Activated B cell treated with CpG ODN at 0.5 μM for 24 hours (primary cell): Measurements from ENCODE around the gene ANXA10. TPM values are rescaled to one million over a fixed set of nuclear protein-coding genes. Genes with fewer than 3 reads are reported as not detected.

Source experiments
- ATAC-seq: fragments of 200-7000 bp; cut with Tn5 transposase; one replicate; pipeline ENCODE4 v1.10.0; 2021; ENCODE audit warnings: low read depth, mild to moderate bottlenecking, moderate library complexity
- CTCF ChIA-PET: fragments of 350-600 bp; sonication (Branson Sonifier 250); formaldehyde crosslinking; loops from one replicate; lab custom pipeline; 2021; ENCODE audit warnings: antibody characterized with exemption; lab: Charles Lee
- POLR2A ChIA-PET: fragments of 350-600 bp; sonication (Branson Sonifier 250); formaldehyde crosslinking; loops from one replicate; lab custom pipeline; 2021; ENCODE audit warnings: antibody characterized with exemption; lab: Charles Lee
- DNase-seq: peaks from one replicate; pipeline ENCODE4 v3.0.0; 2022
- H3K27ac Mint-ChIP-seq: one replicate; pipeline ENCODE4 v1.8.0; 2020; ENCODE audit warnings: mixed read lengths
- H3K27me3 Mint-ChIP-seq: one replicate; pipeline ENCODE4 v1.8.0; 2021; ENCODE audit warnings: mixed read lengths
- H3K36me3 Mint-ChIP-seq: one replicate; pipeline ENCODE4 v1.8.0; 2021; ENCODE audit warnings: low read depth, mixed read lengths
- H3K4me1 Mint-ChIP-seq: one replicate; pipeline ENCODE4 v1.8.0; 2021; ENCODE audit warnings: mixed read lengths
- H3K4me3 Mint-ChIP-seq: one replicate; pipeline ENCODE4 v1.8.0; 2020; ENCODE audit warnings: mild to moderate bottlenecking, mixed read lengths
- H3K9me3 Mint-ChIP-seq: one replicate; pipeline ENCODE4 v1.8.0; 2020; ENCODE audit warnings: mixed read lengths
- intact Hi-C: fragments of 100-400 bp; cut with micrococcal nuclease; formaldehyde crosslinking; loops from one replicate; pipeline ENCODE4 v1.15.1; 2024
- total RNA-seq: library from RNA; stranded (reverse); gene quantifications from 2 replicates; pipeline ENCODE4 v1.2.3, GENCODE V29; 2022
- TF ChIP-seq, protein P1 (sequence below): fragments of 200-600 bp; IDR thresholded peaks from one replicate; pipeline ENCODE4 v1.8.0; 2022; ENCODE audit warnings: antibody characterized with exemption, mild to moderate bottlenecking

The ANXA10 gene
- total RNA-seq, 1 donor from 2014 or later, result not detected

DNA sequence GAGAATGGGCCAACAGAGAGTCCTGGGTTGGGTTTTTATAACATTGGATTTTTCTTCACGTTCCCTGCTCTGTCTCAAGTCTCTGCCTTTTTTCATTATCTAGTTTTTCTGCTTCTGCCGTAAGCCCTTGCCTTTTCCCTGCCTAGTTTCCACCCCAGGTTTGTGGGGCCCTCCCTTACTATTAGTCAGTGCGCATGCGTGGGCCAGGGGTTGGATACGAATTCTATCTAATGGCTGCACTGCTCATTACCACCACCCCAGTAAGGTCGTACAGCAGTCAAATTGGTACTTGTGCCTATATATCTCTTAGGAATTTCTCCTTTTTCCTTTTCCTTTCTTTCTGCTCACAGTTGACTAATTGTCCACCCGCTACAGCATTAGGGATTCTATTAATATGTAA is 49.4 kb downstream of the ANXA10 start:
- POLR2A ChIA-PET, result no interaction called here
- CTCF ChIA-PET, result no interaction called here

DNA sequence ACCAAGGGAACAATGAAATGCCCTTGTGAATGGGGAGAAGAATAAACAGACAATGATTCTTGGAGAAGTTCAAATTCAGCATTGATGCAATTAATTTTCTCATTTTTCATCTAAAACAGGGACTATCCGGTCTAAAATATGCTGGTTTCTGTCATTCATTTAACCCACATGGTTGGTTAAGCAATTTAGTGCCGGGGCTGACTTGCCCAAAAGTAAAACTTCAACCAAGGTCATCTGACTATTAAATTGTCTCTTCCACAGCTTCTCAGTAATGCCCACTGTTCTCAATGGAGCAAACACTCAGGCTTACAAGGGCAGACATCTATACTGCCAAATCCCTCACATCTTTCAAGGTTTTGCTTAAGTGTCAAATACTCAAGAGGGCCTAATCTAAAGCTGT is 51.3 kb downstream of the ANXA10 start:
- H3K36me3 Mint-ChIP-seq, result no peaks in the 10 kb centered on the region
- no peak for ATAC-seq
- H3K27me3 Mint-ChIP-seq, result peaks cover 3% of the 10 kb centered on the region
- no peak for DNase-seq
- H3K27ac Mint-ChIP-seq, result no peak overlapping the region
- H3K4me1 Mint-ChIP-seq, result no peaks in the 10 kb centered on the region
- POLR2A ChIA-PET, result no interaction called here
- H3K4me3 Mint-ChIP-seq, result no peak overlapping the region
- TF ChIP-seq, protein P1, sequence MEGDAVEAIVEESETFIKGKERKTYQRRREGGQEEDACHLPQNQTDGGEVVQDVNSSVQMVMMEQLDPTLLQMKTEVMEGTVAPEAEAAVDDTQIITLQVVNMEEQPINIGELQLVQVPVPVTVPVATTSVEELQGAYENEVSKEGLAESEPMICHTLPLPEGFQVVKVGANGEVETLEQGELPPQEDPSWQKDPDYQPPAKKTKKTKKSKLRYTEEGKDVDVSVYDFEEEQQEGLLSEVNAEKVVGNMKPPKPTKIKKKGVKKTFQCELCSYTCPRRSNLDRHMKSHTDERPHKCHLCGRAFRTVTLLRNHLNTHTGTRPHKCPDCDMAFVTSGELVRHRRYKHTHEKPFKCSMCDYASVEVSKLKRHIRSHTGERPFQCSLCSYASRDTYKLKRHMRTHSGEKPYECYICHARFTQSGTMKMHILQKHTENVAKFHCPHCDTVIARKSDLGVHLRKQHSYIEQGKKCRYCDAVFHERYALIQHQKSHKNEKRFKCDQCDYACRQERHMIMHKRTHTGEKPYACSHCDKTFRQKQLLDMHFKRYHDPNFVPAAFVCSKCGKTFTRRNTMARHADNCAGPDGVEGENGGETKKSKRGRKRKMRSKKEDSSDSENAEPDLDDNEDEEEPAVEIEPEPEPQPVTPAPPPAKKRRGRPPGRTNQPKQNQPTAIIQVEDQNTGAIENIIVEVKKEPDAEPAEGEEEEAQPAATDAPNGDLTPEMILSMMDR, result no peak
- no peaks in the 10 kb centered on the region for H3K9me3 Mint-ChIP-seq
- intact Hi-C loops, result no loop called here
- CTCF ChIA-PET, result no interaction called here

More for the DNA sequence above, 49.4 kb downstream of the ANXA10 start:
- TF ChIP-seq, protein P1, result no peak
- ATAC-seq, result no peak
- H3K27me3 Mint-ChIP-seq, result peaks cover 3% of the 10 kb centered on the region
- H3K36me3 Mint-ChIP-seq, result no peaks in the 10 kb centered on the region
- no peak for DNase-seq
- no peak overlapping the region for H3K4me3 Mint-ChIP-seq
- peaks cover 2% of the 10 kb centered on the region for H3K9me3 Mint-ChIP-seq
- no peaks in the 10 kb centered on the region for H3K4me1 Mint-ChIP-seq
- intact Hi-C loops, result no loop called here
- H3K27ac Mint-ChIP-seq, result no peak overlapping the region

DNA sequence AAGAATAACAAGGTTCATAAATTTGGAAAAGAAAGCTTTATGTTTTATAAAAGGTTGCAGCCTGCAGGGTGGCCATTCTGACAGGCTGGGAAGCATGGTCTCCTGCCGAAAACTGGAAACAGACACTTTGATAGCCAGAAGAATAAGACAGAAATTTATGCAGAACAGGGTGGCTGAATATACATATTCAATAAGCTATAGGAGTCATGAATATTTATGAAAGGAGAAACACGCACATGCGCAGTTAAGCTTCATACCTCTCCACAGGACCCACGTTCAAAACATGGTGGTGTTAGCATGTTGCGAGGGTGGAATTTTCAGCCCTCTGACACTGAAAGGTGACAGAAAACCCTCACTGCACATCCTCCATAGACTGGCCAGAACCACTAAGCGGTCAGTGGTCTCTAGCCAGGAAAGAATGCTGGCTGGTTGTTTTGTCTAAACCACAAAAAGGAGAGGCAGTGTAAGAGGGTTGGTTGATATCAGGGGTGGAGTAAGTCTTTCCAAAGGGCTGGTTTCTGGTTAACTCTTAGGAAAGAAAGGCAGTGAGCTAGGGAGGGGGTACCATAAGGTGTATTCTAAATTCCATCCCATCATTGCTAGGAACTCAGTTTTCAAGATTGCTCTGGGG is 58.2 kb downstream of the ANXA10 start:
- Mint-ChIP-seq H3K4me3 (no peak overlapping the region), H3K27ac (no peak overlapping the region), H3K36me3 (no peaks in the 10 kb centered on the region), H3K9me3 (no peaks in the 10 kb centered on the region), H3K27me3 (no peaks in the 10 kb centered on the region), H3K4me1 (peaks cover 2% of the 10 kb centered on the region)
- CTCF ChIA-PET, result no interaction called here
- ATAC-seq (no peak), DNase-seq (no peak)
- POLR2A ChIA-PET, result no interaction called here
- TF ChIP-seq, protein P1, result no peak
- intact Hi-C loops, result no loop called here

DNA sequence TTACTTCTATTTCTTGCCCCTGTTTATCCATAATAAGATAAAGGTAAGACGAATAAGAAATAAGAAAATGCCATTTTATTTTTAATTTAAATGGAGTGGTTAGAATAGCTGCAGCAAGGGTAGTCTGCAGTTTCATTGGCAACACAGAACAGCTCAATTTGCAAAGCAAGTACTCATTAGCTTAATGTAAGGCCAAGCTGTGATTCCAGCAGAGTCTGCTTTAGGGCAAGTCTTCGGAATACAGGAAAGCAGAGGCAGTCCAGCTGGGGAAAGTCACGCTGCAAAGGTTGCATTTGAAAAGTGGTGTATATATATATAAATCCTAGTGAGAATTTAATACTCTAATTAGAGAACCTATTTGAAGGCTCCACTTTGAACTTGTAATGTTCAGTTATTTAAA is 59.0 kb downstream of the ANXA10 start:
- intact Hi-C loops, result no loop called here

DNA sequence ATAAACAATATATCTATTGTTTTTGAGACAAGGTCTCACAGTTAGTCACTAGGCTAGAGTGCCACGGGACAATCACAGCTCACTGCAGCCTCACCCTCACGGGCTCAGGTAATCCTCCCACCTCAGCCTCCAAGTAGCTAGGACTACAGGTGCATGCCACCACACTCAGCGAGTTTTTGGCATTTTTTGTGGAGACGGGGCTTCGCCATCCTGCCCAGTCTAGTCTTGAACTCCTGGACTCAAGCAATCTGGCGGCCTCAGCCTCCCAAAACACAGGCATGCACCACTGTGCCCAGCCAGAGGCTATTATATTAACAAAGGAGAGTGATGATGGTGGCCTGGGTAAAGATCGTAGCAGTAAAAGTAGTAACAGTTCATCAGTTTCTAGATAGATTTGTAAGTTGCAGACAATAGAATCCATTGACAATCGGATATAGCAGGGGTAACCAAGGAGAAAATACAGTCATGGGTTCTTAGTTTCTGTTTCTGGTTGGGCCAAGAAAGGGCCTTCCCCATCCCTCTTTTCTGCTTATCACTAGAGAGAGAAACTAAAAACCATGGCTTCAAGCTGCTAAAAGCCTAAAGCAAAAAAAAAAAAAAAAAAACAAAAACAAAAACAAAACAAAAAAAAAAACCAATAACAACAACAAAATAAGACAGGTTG is 60.6 kb downstream of the ANXA10 start:
- no peak overlapping the region for H3K27ac Mint-ChIP-seq
- peaks cover 2% of the 10 kb centered on the region for H3K4me1 Mint-ChIP-seq
- no peak for DNase-seq
- H3K9me3 Mint-ChIP-seq, result no peaks in the 10 kb centered on the region
- ChIA-PET CTCF (interaction anchor here (0.6 to 1.3 kb wide), 4 partner anchors 8 to 1987 kb away, joined by 3 to 4 read pairs (median 3); no protein-coding TSS in a partner anchor), POLR2A (no interaction called here)
- intact Hi-C loops, result no loop called here
- no peaks in the 10 kb centered on the region for H3K27me3 Mint-ChIP-seq
- H3K4me3 Mint-ChIP-seq, result peak overlapping the region; percentile 56
- TF ChIP-seq, protein P1, result no peak
- ATAC-seq, result no peak
- no peaks in the 10 kb centered on the region for H3K36me3 Mint-ChIP-seq

More for the DNA sequence above, 59.0 kb downstream of the ANXA10 start:
- no peak for DNase-seq
- TF ChIP-seq, protein P1, result no peak
- ChIA-PET CTCF (no interaction called here), POLR2A (no interaction called here)
- Mint-ChIP-seq H3K9me3 (no peaks in the 10 kb centered on the region), H3K4me3 (no peak overlapping the region), H3K27ac (no peak overlapping the region), H3K36me3 (no peaks in the 10 kb centered on the region), H3K27me3 (no peaks in the 10 kb centered on the region), H3K4me1 (peaks cover 2% of the 10 kb centered on the region)
- ATAC-seq, result no peak
